ENCODE results near the gene TACO1.

TACO1 gene

DNA sequence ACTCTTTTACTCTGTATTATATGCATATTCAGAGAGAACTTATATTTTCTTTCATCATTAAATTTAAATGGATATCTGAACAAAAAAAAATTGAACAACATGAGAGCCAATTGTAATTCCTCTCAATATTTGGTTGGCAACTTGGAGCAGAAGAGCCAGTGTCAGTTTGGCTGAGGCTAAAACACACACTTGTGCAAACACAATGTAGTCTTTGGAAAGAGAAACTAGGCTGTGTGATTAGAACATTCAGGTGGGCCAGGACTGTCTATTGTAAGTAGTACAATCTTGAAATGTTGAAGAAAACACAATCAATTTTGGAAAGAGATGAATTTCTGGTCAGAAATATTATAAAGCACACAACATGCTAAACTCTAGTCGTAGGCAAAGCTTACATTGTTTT lies 33.5 kb upstream of the TACO1 start:
- no peaks in the 10 kb centered on the region for H3K4me1 ChIP-seq (ENCODE audit: control insufficient read depth in 2 of 2, insufficient read depth in 1 of 2, low read depth in 1 of 2, low read length in 2 of 2)
- H3K9me3 ChIP-seq (replicated peaks in 1 of 2; ENCODE audit: control insufficient read depth in 2 of 2, insufficient read depth in 1 of 2, low read depth in 1 of 2, low read length in 2 of 2): no peaks in the 10 kb centered on the region
- H3K23ac ChIP-seq (ENCODE audit: low read depth, low read length, poor library complexity): no peak overlapping the region
- H3K9ac ChIP-seq (ENCODE audit: low read depth, low read length, poor library complexity): no peak overlapping the region
- H2BK15ac ChIP-seq (ENCODE audit: low read length): no peak overlapping the region
- no peaks in the 10 kb centered on the region for H3K27me3 ChIP-seq (ENCODE audit: control insufficient read depth in 3 of 3, insufficient read depth in 3 of 3, low read depth in 1 of 3, low read length in 3 of 3)
- no peak overlapping the region for H2BK12ac ChIP-seq (ENCODE audit: low read length)
- no peak overlapping the region for H2BK120ac ChIP-seq (ENCODE audit: low read depth, low read length)
- H3K4me3 ChIP-seq (ENCODE audit: low read length in 2 of 2): no peak overlapping the region
- H3K14ac ChIP-seq (ENCODE audit: low read length): no peak overlapping the region
- WGBS, 2 donors (ENCODE audit: extremely low coverage in 2 of 2, insufficient read length in 2 of 2, insufficient replicate concordance in 1 of 2): no CpG with 5 or more reads among the region's 1 CpG
- no peak overlapping the region for H3K18ac ChIP-seq (ENCODE audit: low read length)
- no peak overlapping the region for H4K91ac ChIP-seq (ENCODE audit: low read depth, low read length, poor library complexity)
- peaks cover 0 to 15% of the 10 kb centered on the region in 2 donors for H3K36me3 ChIP-seq (replicated peaks in 1 of 2; ENCODE audit: control insufficient read depth in 2 of 2, insufficient read depth in 2 of 2, low read length in 2 of 2)
- H2AK5ac ChIP-seq (ENCODE audit: low read depth, low read length): no peak overlapping the region
- no peak overlapping the region for H3K4ac ChIP-seq (ENCODE audit: low read length)
- no peak for DNase-seq (ENCODE audit: low spot score)
- no peak overlapping the region for H2BK5ac ChIP-seq (ENCODE audit: low read length)
- no peak overlapping the region for H3K4me2 ChIP-seq (ENCODE audit: insufficient read depth, low read length, poor library complexity, severe bottlenecking)
- no peak overlapping the region for H4K8ac ChIP-seq (ENCODE audit: low read depth, low read length)
- no peak overlapping the region for H2AFZ ChIP-seq (ENCODE audit: low read length)
- H3K79me1 ChIP-seq (ENCODE audit: low read depth, low read length): peaks cover 10% of the 10 kb centered on the region
- H3K27ac ChIP-seq (replicated peaks; ENCODE audit: low read length): no peak overlapping the region

DNA sequence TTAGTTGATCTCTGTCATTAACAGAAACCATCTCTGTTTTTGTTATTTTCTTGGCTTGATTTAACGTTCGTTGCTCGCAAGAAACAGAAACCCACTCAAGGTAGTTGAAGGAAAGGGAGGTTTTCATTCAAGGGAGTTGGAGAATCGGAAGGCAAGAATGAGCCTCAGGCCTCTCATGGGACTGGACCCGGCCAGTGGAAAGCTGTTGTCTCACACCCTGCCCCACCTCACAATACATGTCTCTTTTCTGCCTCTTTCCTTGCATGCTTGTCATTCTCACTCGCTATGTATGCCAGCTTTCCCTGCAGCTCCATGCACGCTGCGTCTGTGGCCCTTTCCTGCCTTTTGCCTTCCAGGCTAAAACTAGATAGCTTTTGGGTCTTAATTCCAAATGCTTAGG lies 32.1 kb upstream of the TACO1 start:
- Histone ChIP-seq H3K4ac (ENCODE audit: low read length) (no peak overlapping the region), H3K27me3 (ENCODE audit: control insufficient read depth in 3 of 3, insufficient read depth in 3 of 3, low read depth in 1 of 3, low read length in 3 of 3) (no peaks in the 10 kb centered on the region), H4K91ac (ENCODE audit: low read depth, low read length, poor library complexity) (no peak overlapping the region), H3K9ac (ENCODE audit: low read depth, low read length, poor library complexity) (no peak overlapping the region), H3K9me3 (replicated peaks in 1 of 2; ENCODE audit: control insufficient read depth in 2 of 2, insufficient read depth in 1 of 2, low read depth in 1 of 2, low read length in 2 of 2) (no peaks in the 10 kb centered on the region), H3K36me3 (replicated peaks in 1 of 2; ENCODE audit: control insufficient read depth in 2 of 2, insufficient read depth in 2 of 2, low read length in 2 of 2) (peaks cover 0 to 15% of the 10 kb centered on the region in 2 donors), H3K27ac (replicated peaks; ENCODE audit: low read length) (no peak overlapping the region), H2BK12ac (ENCODE audit: low read length) (no peak overlapping the region), H2BK5ac (ENCODE audit: low read length) (no peak overlapping the region), H4K8ac (ENCODE audit: low read depth, low read length) (no peak overlapping the region), H3K79me1 (ENCODE audit: low read depth, low read length) (peaks cover 10% of the 10 kb centered on the region), H2AFZ (ENCODE audit: low read length) (no peak overlapping the region), H3K14ac (ENCODE audit: low read length) (no peak overlapping the region), H3K4me3 (ENCODE audit: low read length in 2 of 2) (no peak overlapping the region), H3K18ac (ENCODE audit: low read length) (no peak overlapping the region), H2BK120ac (ENCODE audit: low read depth, low read length) (no peak overlapping the region), H2AK5ac (ENCODE audit: low read depth, low read length) (no peak overlapping the region), H3K4me2 (ENCODE audit: insufficient read depth, low read length, poor library complexity, severe bottlenecking) (no peak overlapping the region), H3K23ac (ENCODE audit: low read depth, low read length, poor library complexity) (no peak overlapping the region), H3K4me1 (ENCODE audit: control insufficient read depth in 2 of 2, insufficient read depth in 1 of 2, low read depth in 1 of 2, low read length in 2 of 2) (no peaks in the 10 kb centered on the region), H2BK15ac (ENCODE audit: low read length) (no peak overlapping the region)
- DNase-seq (ENCODE audit: low spot score): no peak
- WGBS, 2 donors (ENCODE audit: extremely low coverage in 2 of 2, insufficient read length in 2 of 2, insufficient replicate concordance in 1 of 2): no CpG with 5 or more reads among the region's 8 CpGs

DNA sequence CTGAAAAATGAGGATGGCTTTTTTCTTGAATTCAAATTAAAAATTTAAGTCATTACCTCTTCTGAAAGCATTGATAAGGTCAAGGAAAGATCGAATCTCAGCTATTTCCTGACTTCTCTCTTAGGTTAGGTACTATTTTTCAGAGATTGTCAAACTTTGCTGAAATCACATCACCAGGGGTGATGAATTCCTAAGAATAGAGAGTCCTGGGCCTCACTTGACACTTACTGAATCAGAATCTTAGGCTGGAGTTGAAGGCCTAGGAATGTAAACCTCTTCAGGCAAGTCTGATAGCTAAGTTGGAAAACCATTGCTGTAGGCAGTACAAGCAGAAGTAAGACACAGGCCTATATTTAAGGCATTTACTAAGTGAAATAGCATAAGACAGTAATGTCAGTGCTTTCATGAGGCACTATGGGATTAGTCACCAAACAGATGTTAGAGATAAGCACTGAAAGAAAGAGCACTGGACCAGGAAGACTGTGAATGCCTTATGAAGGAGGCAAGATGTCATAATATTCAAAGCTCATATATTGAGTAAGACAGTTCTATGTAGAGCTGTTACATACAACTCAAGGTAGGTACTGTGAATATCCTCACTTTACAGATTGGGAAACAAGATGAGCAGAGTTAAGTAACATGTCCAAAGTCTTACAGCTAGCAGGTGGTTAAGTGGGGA lies 28.9 kb upstream of the TACO1 start:
- no peak overlapping the region for H3K18ac ChIP-seq (ENCODE audit: low read length)
- H3K4me1 ChIP-seq (ENCODE audit: control insufficient read depth in 2 of 2, insufficient read depth in 1 of 2, low read depth in 1 of 2, low read length in 2 of 2): no peaks in the 10 kb centered on the region
- DNase-seq (ENCODE audit: low spot score): no peak
- H3K4me2 ChIP-seq (ENCODE audit: insufficient read depth, low read length, poor library complexity, severe bottlenecking): no peak overlapping the region
- no peak overlapping the region for H3K9ac ChIP-seq (ENCODE audit: low read depth, low read length, poor library complexity)
- H4K91ac ChIP-seq (ENCODE audit: low read depth, low read length, poor library complexity): no peak overlapping the region
- no peak overlapping the region for H4K8ac ChIP-seq (ENCODE audit: low read depth, low read length)
- peaks cover 4% of the 10 kb centered on the region for H3K79me1 ChIP-seq (ENCODE audit: low read depth, low read length)
- no peak overlapping the region for H2AK5ac ChIP-seq (ENCODE audit: low read depth, low read length)
- no peak overlapping the region for H2BK120ac ChIP-seq (ENCODE audit: low read depth, low read length)
- H2AFZ ChIP-seq (ENCODE audit: low read length): no peak overlapping the region
- H3K14ac ChIP-seq (ENCODE audit: low read length): no peak overlapping the region
- no peak overlapping the region for H2BK5ac ChIP-seq (ENCODE audit: low read length)
- no peak overlapping the region for H3K27ac ChIP-seq (replicated peaks; ENCODE audit: low read length)
- peaks cover 2 to 18% of the 10 kb centered on the region in 2 donors for H3K36me3 ChIP-seq (replicated peaks in 1 of 2; ENCODE audit: control insufficient read depth in 2 of 2, insufficient read depth in 2 of 2, low read length in 2 of 2)
- H3K4me3 ChIP-seq (ENCODE audit: low read length in 2 of 2): no peak overlapping the region
- no peak overlapping the region for H3K4ac ChIP-seq (ENCODE audit: low read length)
- H3K9me3 ChIP-seq (replicated peaks in 1 of 2; ENCODE audit: control insufficient read depth in 2 of 2, insufficient read depth in 1 of 2, low read depth in 1 of 2, low read length in 2 of 2): no peaks in the 10 kb centered on the region
- no peak overlapping the region for H2BK15ac ChIP-seq (ENCODE audit: low read length)
- no peak overlapping the region for H3K23ac ChIP-seq (ENCODE audit: low read depth, low read length, poor library complexity)
- no peak overlapping the region for H2BK12ac ChIP-seq (ENCODE audit: low read length)
- no CpG with 5 or more reads among the region's 1 CpG for WGBS, 2 donors (ENCODE audit: extremely low coverage in 2 of 2, insufficient read length in 2 of 2, insufficient replicate concordance in 1 of 2)
- H3K27me3 ChIP-seq (ENCODE audit: control insufficient read depth in 3 of 3, insufficient read depth in 3 of 3, low read depth in 1 of 3, low read length in 3 of 3): no peaks in the 10 kb centered on the region

DNA sequence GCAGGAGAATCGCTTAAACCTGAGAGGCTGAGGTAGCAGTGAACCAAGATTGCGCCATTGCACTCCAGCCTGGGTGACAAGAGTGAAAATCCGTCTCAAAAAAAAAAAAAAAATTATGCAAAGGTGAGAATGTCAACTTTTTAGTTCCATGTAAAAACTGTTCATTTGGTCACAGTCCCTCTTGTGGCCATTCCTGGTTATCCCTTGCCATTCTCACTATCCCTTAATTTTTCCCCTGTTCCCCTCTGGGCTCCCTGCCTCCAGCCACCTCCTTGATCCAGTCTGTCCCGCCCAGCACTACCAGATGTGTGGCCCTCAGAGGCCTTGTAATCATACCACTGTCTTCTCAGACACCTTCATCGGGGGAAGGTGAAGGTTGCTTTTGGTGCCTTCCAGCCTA lies 27.1 kb upstream of the TACO1 start:
- H3K4ac ChIP-seq (ENCODE audit: low read length): no peak overlapping the region
- no peak overlapping the region for H2BK120ac ChIP-seq (ENCODE audit: low read depth, low read length)
- H2BK15ac ChIP-seq (ENCODE audit: low read length): no peak overlapping the region
- H3K79me1 ChIP-seq (ENCODE audit: low read depth, low read length): peaks cover 4% of the 10 kb centered on the region
- no peak overlapping the region for H2AK5ac ChIP-seq (ENCODE audit: low read depth, low read length)
- no peak for DNase-seq (ENCODE audit: low spot score)
- H3K23ac ChIP-seq (ENCODE audit: low read depth, low read length, poor library complexity): no peak overlapping the region
- no peak overlapping the region for H2AFZ ChIP-seq (ENCODE audit: low read length)
- WGBS, 2 donors (ENCODE audit: extremely low coverage in 2 of 2, insufficient read length in 2 of 2, insufficient replicate concordance in 1 of 2): no CpG with 5 or more reads among the region's 5 CpGs
- H3K4me1 ChIP-seq (ENCODE audit: control insufficient read depth in 2 of 2, insufficient read depth in 1 of 2, low read depth in 1 of 2, low read length in 2 of 2): no peaks in the 10 kb centered on the region
- no peak overlapping the region for H3K18ac ChIP-seq (ENCODE audit: low read length)
- no peak overlapping the region for H2BK5ac ChIP-seq (ENCODE audit: low read length)
- no peaks in the 10 kb centered on the region for H3K9me3 ChIP-seq (replicated peaks in 1 of 2; ENCODE audit: control insufficient read depth in 2 of 2, insufficient read depth in 1 of 2, low read depth in 1 of 2, low read length in 2 of 2)
- peak overlapping the region; percentile 2 for H3K9ac ChIP-seq (ENCODE audit: low read depth, low read length, poor library complexity)
- no peak overlapping the region for H2BK12ac ChIP-seq (ENCODE audit: low read length)
- H3K4me3 ChIP-seq (ENCODE audit: low read length in 2 of 2): no peak overlapping the region
- H3K4me2 ChIP-seq (ENCODE audit: insufficient read depth, low read length, poor library complexity, severe bottlenecking): no peak overlapping the region
- no peak overlapping the region for H4K8ac ChIP-seq (ENCODE audit: low read depth, low read length)
- no peak overlapping the region for H3K14ac ChIP-seq (ENCODE audit: low read length)
- no peak overlapping the region for H3K27ac ChIP-seq (replicated peaks; ENCODE audit: low read length)
- no peaks in the 10 kb centered on the region for H3K27me3 ChIP-seq (ENCODE audit: control insufficient read depth in 3 of 3, insufficient read depth in 3 of 3, low read depth in 1 of 3, low read length in 3 of 3)
- H3K36me3 ChIP-seq (replicated peaks in 1 of 2; ENCODE audit: control insufficient read depth in 2 of 2, insufficient read depth in 2 of 2, low read length in 2 of 2): peaks cover 4 to 23% of the 10 kb centered on the region in 2 donors
- H4K91ac ChIP-seq (ENCODE audit: low read depth, low read length, poor library complexity): no peak overlapping the region
